Measurements from ENCODE around the gene IRF2BP2.
A peak's percentile ranks its signal among the peaks of the same experiment; 100 is the strongest.

IRF2BP2 gene

DNA sequence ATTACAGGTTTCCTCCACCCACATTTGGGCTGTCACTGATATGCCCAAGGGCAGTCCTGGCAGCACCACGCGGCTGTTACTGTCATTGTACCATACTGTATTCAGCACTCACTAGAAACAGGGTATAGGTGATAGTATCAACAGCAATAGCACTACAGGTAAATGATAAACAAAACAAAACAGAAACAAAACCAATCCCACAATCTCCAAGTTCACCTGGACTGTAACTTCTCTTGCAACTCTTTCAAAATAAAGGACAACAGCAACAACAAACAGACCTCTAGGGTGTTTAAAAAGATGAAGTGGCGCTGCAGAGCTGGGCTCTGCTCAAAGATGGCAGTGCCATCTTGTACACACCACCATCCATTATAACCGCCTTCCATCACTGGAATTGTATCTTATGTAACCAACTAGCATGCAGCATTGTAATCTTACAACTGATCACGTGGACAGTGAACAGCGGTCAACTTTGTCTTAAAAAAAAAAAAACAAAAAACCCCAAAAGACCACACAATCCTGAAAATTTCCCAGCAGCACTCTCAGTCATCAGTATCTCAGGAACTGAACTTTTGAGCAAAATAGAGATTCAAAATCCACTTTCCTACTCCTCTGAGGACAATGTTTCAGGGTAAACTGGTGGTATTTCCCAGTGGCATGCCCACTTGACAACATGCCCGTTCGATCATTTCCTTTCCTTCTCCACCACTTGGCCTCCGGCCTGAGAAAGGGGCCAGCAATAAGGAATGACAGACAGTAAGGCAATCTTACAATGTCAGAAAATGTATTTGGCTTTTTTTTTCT lies 3.8 kb downstream of the IRF2BP2 start (continued):
- TF ChIP-seq, protein P1, sequence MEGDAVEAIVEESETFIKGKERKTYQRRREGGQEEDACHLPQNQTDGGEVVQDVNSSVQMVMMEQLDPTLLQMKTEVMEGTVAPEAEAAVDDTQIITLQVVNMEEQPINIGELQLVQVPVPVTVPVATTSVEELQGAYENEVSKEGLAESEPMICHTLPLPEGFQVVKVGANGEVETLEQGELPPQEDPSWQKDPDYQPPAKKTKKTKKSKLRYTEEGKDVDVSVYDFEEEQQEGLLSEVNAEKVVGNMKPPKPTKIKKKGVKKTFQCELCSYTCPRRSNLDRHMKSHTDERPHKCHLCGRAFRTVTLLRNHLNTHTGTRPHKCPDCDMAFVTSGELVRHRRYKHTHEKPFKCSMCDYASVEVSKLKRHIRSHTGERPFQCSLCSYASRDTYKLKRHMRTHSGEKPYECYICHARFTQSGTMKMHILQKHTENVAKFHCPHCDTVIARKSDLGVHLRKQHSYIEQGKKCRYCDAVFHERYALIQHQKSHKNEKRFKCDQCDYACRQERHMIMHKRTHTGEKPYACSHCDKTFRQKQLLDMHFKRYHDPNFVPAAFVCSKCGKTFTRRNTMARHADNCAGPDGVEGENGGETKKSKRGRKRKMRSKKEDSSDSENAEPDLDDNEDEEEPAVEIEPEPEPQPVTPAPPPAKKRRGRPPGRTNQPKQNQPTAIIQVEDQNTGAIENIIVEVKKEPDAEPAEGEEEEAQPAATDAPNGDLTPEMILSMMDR (tag by site-specific recombination; IDR thresholded peaks at IDR 0.05) = peak; percentile 90
- TF ChIP-seq ZNF658 (tag by site-specific recombination; IDR thresholded peaks at IDR 0.05) = no peak
- TF ChIP-seq ZFHX2 (tag by site-specific recombination; conservative IDR thresholded peaks at IDR 0.05) = peak; percentile 44
- TF ChIP-seq ZNF837 (tag by site-specific recombination; IDR thresholded peaks at IDR 0.05) = no peak
- TF ChIP-seq, protein P2, sequence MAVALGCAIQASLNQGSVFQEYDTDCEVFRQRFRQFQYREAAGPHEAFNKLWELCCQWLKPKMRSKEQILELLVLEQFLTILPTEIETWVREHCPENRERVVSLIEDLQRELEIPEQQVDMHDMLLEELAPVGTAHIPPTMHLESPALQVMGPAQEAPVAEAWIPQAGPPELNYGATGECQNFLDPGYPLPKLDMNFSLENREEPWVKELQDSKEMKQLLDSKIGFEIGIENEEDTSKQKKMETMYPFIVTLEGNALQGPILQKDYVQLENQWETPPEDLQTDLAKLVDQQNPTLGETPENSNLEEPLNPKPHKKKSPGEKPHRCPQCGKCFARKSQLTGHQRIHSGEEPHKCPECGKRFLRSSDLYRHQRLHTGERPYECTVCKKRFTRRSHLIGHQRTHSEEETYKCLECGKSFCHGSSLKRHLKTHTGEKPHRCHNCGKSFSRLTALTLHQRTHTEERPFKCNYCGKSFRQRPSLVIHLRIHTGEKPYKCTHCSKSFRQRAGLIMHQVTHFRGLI (tag by site-specific recombination; IDR thresholded peaks at IDR 0.05) = peak; percentile 19; the same call in 1 of the 2 replicates
- TF ChIP-seq, protein P3, sequence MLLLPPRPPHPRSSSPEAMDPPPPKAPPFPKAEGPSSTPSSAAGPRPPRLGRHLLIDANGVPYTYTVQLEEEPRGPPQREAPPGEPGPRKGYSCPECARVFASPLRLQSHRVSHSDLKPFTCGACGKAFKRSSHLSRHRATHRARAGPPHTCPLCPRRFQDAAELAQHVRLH (tag by site-specific recombination; IDR thresholded peaks at IDR 0.05) = no peak
- TF ChIP-seq, protein P4, sequence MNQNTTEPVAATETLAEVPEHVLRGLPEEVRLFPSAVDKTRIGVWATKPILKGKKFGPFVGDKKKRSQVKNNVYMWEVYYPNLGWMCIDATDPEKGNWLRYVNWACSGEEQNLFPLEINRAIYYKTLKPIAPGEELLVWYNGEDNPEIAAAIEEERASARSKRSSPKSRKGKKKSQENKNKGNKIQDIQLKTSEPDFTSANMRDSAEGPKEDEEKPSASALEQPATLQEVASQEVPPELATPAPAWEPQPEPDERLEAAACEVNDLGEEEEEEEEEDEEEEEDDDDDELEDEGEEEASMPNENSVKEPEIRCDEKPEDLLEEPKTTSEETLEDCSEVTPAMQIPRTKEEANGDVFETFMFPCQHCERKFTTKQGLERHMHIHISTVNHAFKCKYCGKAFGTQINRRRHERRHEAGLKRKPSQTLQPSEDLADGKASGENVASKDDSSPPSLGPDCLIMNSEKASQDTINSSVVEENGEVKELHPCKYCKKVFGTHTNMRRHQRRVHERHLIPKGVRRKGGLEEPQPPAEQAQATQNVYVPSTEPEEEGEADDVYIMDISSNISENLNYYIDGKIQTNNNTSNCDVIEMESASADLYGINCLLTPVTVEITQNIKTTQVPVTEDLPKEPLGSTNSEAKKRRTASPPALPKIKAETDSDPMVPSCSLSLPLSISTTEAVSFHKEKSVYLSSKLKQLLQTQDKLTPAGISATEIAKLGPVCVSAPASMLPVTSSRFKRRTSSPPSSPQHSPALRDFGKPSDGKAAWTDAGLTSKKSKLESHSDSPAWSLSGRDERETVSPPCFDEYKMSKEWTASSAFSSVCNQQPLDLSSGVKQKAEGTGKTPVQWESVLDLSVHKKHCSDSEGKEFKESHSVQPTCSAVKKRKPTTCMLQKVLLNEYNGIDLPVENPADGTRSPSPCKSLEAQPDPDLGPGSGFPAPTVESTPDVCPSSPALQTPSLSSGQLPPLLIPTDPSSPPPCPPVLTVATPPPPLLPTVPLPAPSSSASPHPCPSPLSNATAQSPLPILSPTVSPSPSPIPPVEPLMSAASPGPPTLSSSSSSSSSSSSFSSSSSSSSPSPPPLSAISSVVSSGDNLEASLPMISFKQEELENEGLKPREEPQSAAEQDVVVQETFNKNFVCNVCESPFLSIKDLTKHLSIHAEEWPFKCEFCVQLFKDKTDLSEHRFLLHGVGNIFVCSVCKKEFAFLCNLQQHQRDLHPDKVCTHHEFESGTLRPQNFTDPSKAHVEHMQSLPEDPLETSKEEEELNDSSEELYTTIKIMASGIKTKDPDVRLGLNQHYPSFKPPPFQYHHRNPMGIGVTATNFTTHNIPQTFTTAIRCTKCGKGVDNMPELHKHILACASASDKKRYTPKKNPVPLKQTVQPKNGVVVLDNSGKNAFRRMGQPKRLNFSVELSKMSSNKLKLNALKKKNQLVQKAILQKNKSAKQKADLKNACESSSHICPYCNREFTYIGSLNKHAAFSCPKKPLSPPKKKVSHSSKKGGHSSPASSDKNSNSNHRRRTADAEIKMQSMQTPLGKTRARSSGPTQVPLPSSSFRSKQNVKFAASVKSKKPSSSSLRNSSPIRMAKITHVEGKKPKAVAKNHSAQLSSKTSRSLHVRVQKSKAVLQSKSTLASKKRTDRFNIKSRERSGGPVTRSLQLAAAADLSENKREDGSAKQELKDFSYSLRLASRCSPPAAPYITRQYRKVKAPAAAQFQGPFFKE (tag by site-specific recombination; IDR thresholded peaks at IDR 0.05; ENCODE audit: borderline replicate concordance) = no peak
- no peak for TF ChIP-seq GLI2 (tag by site-specific recombination; IDR thresholded peaks at IDR 0.05; ENCODE audit: borderline replicate concordance, low read depth)
- TF ChIP-seq ZNF791 (tag by site-specific recombination; IDR thresholded peaks at IDR 0.05) = no peak
- TF ChIP-seq ZNF335 (tag by site-specific recombination; conservative IDR thresholded peaks at IDR 0.05) = peak; percentile 41
- TF ChIP-seq ZNF776 (tag by site-specific recombination; IDR thresholded peaks at IDR 0.05; ENCODE audit: borderline replicate concordance) = no peak
- TF ChIP-seq, protein P5, sequence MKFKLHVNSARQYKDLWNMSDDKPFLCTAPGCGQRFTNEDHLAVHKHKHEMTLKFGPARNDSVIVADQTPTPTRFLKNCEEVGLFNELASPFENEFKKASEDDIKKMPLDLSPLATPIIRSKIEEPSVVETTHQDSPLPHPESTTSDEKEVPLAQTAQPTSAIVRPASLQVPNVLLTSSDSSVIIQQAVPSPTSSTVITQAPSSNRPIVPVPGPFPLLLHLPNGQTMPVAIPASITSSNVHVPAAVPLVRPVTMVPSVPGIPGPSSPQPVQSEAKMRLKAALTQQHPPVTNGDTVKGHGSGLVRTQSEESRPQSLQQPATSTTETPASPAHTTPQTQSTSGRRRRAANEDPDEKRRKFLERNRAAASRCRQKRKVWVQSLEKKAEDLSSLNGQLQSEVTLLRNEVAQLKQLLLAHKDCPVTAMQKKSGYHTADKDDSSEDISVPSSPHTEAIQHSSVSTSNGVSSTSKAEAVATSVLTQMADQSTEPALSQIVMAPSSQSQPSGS (tag by site-specific recombination; IDR thresholded peaks at IDR 0.05; ENCODE audit: low read depth) = no peak
- TF ChIP-seq SP3 (tag by site-specific recombination; IDR thresholded peaks at IDR 0.05) = 0 out of 2 replicates have a peak, but pooled peaks have one; percentile 26
- no peak for TF ChIP-seq ZNF747 (tag by site-specific recombination; IDR thresholded peaks at IDR 0.05)
- TF ChIP-seq, protein P6, sequence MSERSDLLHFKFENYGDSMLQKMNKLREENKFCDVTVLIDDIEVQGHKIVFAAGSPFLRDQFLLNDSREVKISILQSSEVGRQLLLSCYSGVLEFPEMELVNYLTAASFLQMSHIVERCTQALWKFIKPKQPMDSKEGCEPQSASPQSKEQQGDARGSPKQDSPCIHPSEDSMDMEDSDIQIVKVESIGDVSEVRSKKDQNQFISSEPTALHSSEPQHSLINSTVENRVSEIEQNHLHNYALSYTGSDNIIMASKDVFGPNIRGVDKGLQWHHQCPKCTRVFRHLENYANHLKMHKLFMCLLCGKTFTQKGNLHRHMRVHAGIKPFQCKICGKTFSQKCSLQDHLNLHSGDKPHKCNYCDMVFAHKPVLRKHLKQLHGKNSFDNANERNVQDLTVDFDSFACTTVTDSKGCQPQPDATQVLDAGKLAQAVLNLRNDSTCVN (tag by site-specific recombination; optimal IDR thresholded peaks at IDR 0.05) = no peak
- TF ChIP-seq, protein P7, sequence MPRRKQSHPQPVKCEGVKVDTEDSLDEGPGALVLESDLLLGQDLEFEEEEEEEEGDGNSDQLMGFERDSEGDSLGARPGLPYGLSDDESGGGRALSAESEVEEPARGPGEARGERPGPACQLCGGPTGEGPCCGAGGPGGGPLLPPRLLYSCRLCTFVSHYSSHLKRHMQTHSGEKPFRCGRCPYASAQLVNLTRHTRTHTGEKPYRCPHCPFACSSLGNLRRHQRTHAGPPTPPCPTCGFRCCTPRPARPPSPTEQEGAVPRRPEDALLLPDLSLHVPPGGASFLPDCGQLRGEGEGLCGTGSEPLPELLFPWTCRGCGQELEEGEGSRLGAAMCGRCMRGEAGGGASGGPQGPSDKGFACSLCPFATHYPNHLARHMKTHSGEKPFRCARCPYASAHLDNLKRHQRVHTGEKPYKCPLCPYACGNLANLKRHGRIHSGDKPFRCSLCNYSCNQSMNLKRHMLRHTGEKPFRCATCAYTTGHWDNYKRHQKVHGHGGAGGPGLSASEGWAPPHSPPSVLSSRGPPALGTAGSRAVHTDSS (tag by site-specific recombination; IDR thresholded peaks at IDR 0.05) = no peak
- no peak for TF ChIP-seq ZNF548 (tag by site-specific recombination; IDR thresholded peaks at IDR 0.05)
- TF ChIP-seq, protein P8, sequence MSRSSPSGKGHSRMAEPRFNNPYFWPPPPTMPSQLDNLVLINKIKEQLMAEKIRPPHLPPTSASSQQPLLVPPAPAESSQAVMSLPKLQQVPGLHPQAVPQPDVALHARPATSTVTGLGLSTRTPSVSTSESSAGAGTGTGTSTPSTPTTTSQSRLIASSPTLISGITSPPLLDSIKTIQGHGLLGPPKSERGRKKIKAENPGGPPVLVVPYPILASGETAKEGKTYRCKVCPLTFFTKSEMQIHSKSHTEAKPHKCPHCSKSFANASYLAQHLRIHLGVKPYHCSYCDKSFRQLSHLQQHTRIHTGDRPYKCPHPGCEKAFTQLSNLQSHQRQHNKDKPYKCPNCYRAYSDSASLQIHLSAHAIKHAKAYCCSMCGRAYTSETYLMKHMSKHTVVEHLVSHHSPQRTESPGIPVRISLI (tag by site-specific recombination; IDR thresholded peaks at IDR 0.05) = peak; percentile 57; the same call in 1 of the 2 replicates
- peak; percentile 24 for TF ChIP-seq ZBTB21 (tag by site-specific recombination; IDR thresholded peaks at IDR 0.05)
- peak; percentile 68 for TF ChIP-seq KLF16 (tag by site-specific recombination; IDR thresholded peaks at IDR 0.05)
- no peak for TF ChIP-seq ZNF23 (tag by site-specific recombination; IDR thresholded peaks at IDR 0.05; ENCODE audit: borderline replicate concordance)
- TF ChIP-seq ZNF596 (tag by site-specific recombination; IDR thresholded peaks at IDR 0.05) = no peak
- no peak for TF ChIP-seq ZNF623 (tag by site-specific recombination; IDR thresholded peaks at IDR 0.05)

All from HEK293 (cell line).